Prostate gland (tissue), 2 donors: ENCODE measurements around the gene JARID2. TPM values are rescaled to one million over a fixed set of nuclear protein-coding genes. Genes with fewer than 3 reads are reported as not detected.

ENCODE experiments used
- DNase-seq: peaks from one replicate; pipeline ENCODE4 v3.0.0-alpha.2; 2019; ENCODE audit warnings: low spot score
- H3K27ac ChIP-seq, 2 donors: fragments of 200-600 bp; sonication (generic); 2 replicates each; pipeline ENCODE4 v1.5.1; 2017 to 2019
- H3K27me3 ChIP-seq: fragments of 200-600 bp; sonication (generic); replicated peaks from 2 replicates; pipeline ENCODE4 v1.5.1; 2019; ENCODE audit not compliant: insufficient read depth
- H3K36me3 ChIP-seq, 2 donors: fragments of 200-600 bp; sonication (generic); 1 replicate in 1 of 2; 2 replicates in 1 of 2; pipeline versions ENCODE4 v1.5.1 to v1.8.1; 2017 to 2019
- H3K4me1 ChIP-seq: fragments of 200-600 bp; sonication (generic); replicated peaks from 2 replicates; pipeline ENCODE4 v1.5.1; 2019
- H3K4me3 ChIP-seq, 2 donors: fragments of 200-600 bp; sonication (generic); 2 replicates each; pipeline ENCODE4 v1.5.1; 2017 to 2019
- H3K9me3 ChIP-seq: fragments of 200-600 bp; sonication (generic); 2 replicates; pipeline ENCODE4 v1.5.1; 2017
- POLR2A ChIP-seq: fragments of 450-650 bp; IDR thresholded peaks from one replicate; pipeline ENCODE4 v1.6.1; 2016; ENCODE audit warnings: antibody characterized with exemption, mild to moderate bottlenecking
- POLR2AphosphoS5 ChIP-seq: sonication (generic); formaldehyde crosslinking; IDR thresholded peaks from one replicate; pipeline ENCODE4 v1.6.1; 2017; ENCODE audit warnings: antibody characterized with exemption
- WGBS: methylation state at CpG from one replicate; pipeline ENCODE4 v1.1.5; 2018; 5-methylcytosine and 5-hydroxymethylcytosine counted together
- intact Hi-C: fragments of 100-400 bp; cut with DNase I; formaldehyde crosslinking; loops from one replicate; pipeline ENCODE4 v1.14.2; 2022
- total RNA-seq, 2 donors: library from RNA; depleted of rRNA; stranded (reverse); fragments of >200 nt; gene quantifications; one replicate each; pipeline ENCODE4 v1.1.0, GENCODE V29; 2016
- TF ChIP-seq, protein P1 (sequence below), 4 experiments: fragments of 200-600 bp in 2 of 4; fragments of 450-650 bp in 2 of 4; sonication (generic) in 2 of 4; IDR thresholded peaks; 1 replicate in 3 of 4; 2 replicates in 1 of 4; pipeline ENCODE4 v1.5.1; 2016 to 2019; ENCODE audit warnings: antibody characterized with exemption in 4 of 4, mild to moderate bottlenecking in 2 of 4, moderate library complexity in 2 of 4

The JARID2 gene
- total RNA-seq, 2 donors from 2014 or later, result 7.7 to 35.4 TPM

GRCh38 chr6:15481390-15482291 lies 235.8 kb downstream of the JARID2 start:
- H3K4me3 ChIP-seq, result no peak overlapping the region
- no peaks in the 10 kb centered on the region for H3K36me3 ChIP-seq
- no peak for DNase-seq
- no peaks in the 10 kb centered on the region for H3K9me3 ChIP-seq
- H3K27ac ChIP-seq, result no peak overlapping the region
- no peaks in the 10 kb centered on the region for H3K27me3 ChIP-seq
- H3K4me1 ChIP-seq, result no peaks in the 10 kb centered on the region
- WGBS, result 80% methylated on average over 10 of the region's 10 CpGs
- TF ChIP-seq POLR2AphosphoS5 (no peak), POLR2A (no peak)
- TF ChIP-seq, protein P1, sequence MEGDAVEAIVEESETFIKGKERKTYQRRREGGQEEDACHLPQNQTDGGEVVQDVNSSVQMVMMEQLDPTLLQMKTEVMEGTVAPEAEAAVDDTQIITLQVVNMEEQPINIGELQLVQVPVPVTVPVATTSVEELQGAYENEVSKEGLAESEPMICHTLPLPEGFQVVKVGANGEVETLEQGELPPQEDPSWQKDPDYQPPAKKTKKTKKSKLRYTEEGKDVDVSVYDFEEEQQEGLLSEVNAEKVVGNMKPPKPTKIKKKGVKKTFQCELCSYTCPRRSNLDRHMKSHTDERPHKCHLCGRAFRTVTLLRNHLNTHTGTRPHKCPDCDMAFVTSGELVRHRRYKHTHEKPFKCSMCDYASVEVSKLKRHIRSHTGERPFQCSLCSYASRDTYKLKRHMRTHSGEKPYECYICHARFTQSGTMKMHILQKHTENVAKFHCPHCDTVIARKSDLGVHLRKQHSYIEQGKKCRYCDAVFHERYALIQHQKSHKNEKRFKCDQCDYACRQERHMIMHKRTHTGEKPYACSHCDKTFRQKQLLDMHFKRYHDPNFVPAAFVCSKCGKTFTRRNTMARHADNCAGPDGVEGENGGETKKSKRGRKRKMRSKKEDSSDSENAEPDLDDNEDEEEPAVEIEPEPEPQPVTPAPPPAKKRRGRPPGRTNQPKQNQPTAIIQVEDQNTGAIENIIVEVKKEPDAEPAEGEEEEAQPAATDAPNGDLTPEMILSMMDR (IDR thresholded peaks at IDR 0.05), result no peak
- intact Hi-C loops, result no loop called here

- Histone ChIP-seq H3K27ac (no peak overlapping the region), H3K36me3 (no peaks in the 10 kb centered on the region), H3K9me3 (no peaks in the 10 kb centered on the region), H3K4me3 (no peak overlapping the region), H3K27me3 (no peaks in the 10 kb centered on the region), H3K4me1 (no peaks in the 10 kb centered on the region)
- DNase-seq, result no peak
- intact Hi-C loops, result no loop called here
- 92% methylated on average over 1 of the region's 1 CpG for WGBS
- TF ChIP-seq, protein P1 (IDR thresholded peaks at IDR 0.05), result no peak
- TF ChIP-seq POLR2AphosphoS5 (no peak), POLR2A (no peak)
These were observed 237.2 kb downstream of the JARID2 start for GRCh38 chr6:15483060-15483459.

- Histone ChIP-seq H3K27me3 (no peaks in the 10 kb centered on the region), H3K36me3 (no peaks in the 10 kb centered on the region), H3K27ac (no peak overlapping the region), H3K9me3 (no peaks in the 10 kb centered on the region), H3K4me3 (no peak overlapping the region), H3K4me1 (no peaks in the 10 kb centered on the region)
- TF ChIP-seq POLR2AphosphoS5 (no peak), POLR2A (no peak)
- TF ChIP-seq, protein P1 (IDR thresholded peaks at IDR 0.05), result no peak
- DNase-seq, result no peak
- WGBS, result 94% methylated on average over 3 of the region's 3 CpGs
- intact Hi-C loops, result no loop called here
These were observed 238.3 kb downstream of the JARID2 start for GRCh38 chr6:15484140-15484539.

GRCh38 chr6:15484821-15485220 lies 239.0 kb downstream of the JARID2 start:
- H3K27ac ChIP-seq, result no peak overlapping the region
- no peaks in the 10 kb centered on the region for H3K36me3 ChIP-seq
- no peaks in the 10 kb centered on the region for H3K9me3 ChIP-seq
- DNase-seq, result no peak
- WGBS, result 93% methylated on average over 4 of the region's 4 CpGs
- TF ChIP-seq, protein P1 (IDR thresholded peaks at IDR 0.05), result no peak
- TF ChIP-seq POLR2AphosphoS5 (no peak), POLR2A (no peak)
- H3K27me3 ChIP-seq, result no peaks in the 10 kb centered on the region
- no peak overlapping the region for H3K4me3 ChIP-seq
- no peaks in the 10 kb centered on the region for H3K4me1 ChIP-seq
- intact Hi-C loops, result no loop called here

DNA sequence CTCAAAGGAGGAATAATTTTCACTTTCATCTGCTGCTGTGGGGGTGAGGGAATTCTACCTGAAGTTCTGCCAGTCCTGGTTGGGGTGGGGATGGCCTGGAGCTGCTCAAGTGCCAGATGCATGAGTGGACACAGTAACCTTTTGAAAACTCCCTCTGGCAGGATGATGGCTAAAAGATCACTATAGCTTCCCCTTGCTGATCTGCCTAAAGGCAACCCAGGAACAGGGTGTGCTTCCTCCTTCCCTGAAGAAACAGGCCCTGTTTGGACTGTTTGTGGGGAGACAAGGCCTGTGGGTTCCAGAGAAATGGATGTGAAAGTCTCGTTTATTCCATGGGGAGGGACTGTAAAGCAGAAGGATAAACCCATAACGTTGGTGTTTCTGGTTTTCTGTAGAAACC lies 240.1 kb downstream of the JARID2 start:
- Histone ChIP-seq H3K9me3 (no peaks in the 10 kb centered on the region), H3K4me3 (no peak overlapping the region), H3K27me3 (no peaks in the 10 kb centered on the region), H3K27ac (no peak overlapping the region), H3K4me1 (no peaks in the 10 kb centered on the region), H3K36me3 (no peaks in the 10 kb centered on the region)
- intact Hi-C loops, result no loop called here
- no peak for DNase-seq
- WGBS, result 76% methylated on average over 2 of the region's 2 CpGs
- TF ChIP-seq POLR2AphosphoS5, result no peak
